Right hindlimb (tissue), 1 donor: ENCODE measurements around the gene DUT.

Source experiments
- DNase-seq: peaks from one replicate; pipeline ENCODE4 v3.0.0-alpha.2; 2018

Gene DUT

GRCh38 chr15:48330105-48330785, 984 bp upstream of the DUT start:
- DNase-seq, result no peak

- DNase-seq, result peak; percentile 91
These were observed 790 bp downstream of the DUT start for GRCh38 chr15:48331796-48332641.

GRCh38 chr15:48332642-48333034, 1.4 kb downstream of the DUT start:
- DNase-seq, result no peak

- DNase-seq, result no peak
These were observed 2.3 kb downstream of the DUT start for GRCh38 chr15:48333540-48333939.

GRCh38 chr15:48334260-48334659, 3.0 kb downstream of the DUT start:
- no peak for DNase-seq

GRCh38 chr15:48336940-48337339, 5.7 kb downstream of the DUT start:
- DNase-seq, result peak; percentile 23

- DNase-seq, result no peak
These were observed 6.4 kb downstream of the DUT start for GRCh38 chr15:48337607-48338006.

- DNase-seq, result no peak
These were observed 8.9 kb downstream of the DUT start for GRCh38 chr15:48340111-48340510.

GRCh38 chr15:48343865-48344264, 12.6 kb downstream of the DUT start:
- DNase-seq, result no peak

- DNase-seq, result no peak
These were observed 14.3 kb downstream of the DUT start for GRCh38 chr15:48345516-48345915.

- DNase-seq, result peak; percentile 61
These were observed 21.3 kb downstream of the DUT start for GRCh38 chr15:48352474-48353072.

GRCh38 chr15:48354694-48355303, 23.6 kb downstream of the DUT start:
- DNase-seq, result no peak

GRCh38 chr15:48355377-48355776, 24.1 kb downstream of the DUT start:
- DNase-seq, result no peak

- no peak for DNase-seq
These were observed 27.3 kb downstream of the DUT start for GRCh38 chr15:48358229-48359152.

- DNase-seq, result no peak
These were observed 29.6 kb downstream of the DUT start for GRCh38 chr15:48360841-48361240.

- DNase-seq, result no peak
These were observed 30.5 kb downstream of the DUT start for GRCh38 chr15:48361685-48362084.

- DNase-seq, result no peak
These were observed 32.2 kb downstream of the DUT start for GRCh38 chr15:48363474-48363873.

- DNase-seq, result no peak
These were observed 34.3 kb downstream of the DUT start for GRCh38 chr15:48365575-48365974.

- no peak for DNase-seq
These were observed 35.5 kb downstream of the DUT start for GRCh38 chr15:48366584-48367312.

GRCh38 chr15:48367483-48367882, 36.3 kb downstream of the DUT start:
- DNase-seq, result no peak

- peak; percentile 52 for DNase-seq
These were observed 39.2 kb downstream of the DUT start for GRCh38 chr15:48370460-48370859.

GRCh38 chr15:48371550-48371949, 40.3 kb downstream of the DUT start:
- no peak for DNase-seq
